SK-N-SH (cell line): ENCODE results near the gene LILRA2.

Experiments used
- CHD2 ChIP-seq: fragments of 150-350 bp; IDR thresholded peaks from 2 replicates; pipeline ENCODE4 v1.6.1; 2018; ENCODE audit warnings: low read length; ENCODE audit not compliant: partially characterized antibody
- EP300 ChIP-seq, 2 experiments: IDR thresholded peaks; 2 replicates each; pipeline versions ENCODE4 v1.4.0 to v1.6.1; 2012; ENCODE audit warnings: borderline replicate concordance in 1 of 2, low read depth in 1 of 2, low read length in 1 of 2
- EZH2phosphoT487 ChIP-seq: fragments of 200-600 bp; sonication (generic); IDR thresholded peaks from 2 replicates; pipeline ENCODE4 v1.6.1; 2017; ENCODE audit warnings: low read depth, mixed run types, mild to moderate bottlenecking, antibody characterized with exemption, moderate library complexity, borderline replicate concordance
- FOXJ3 ChIP-seq: sonication (generic); formaldehyde crosslinking; IDR thresholded peaks from 2 replicates; pipeline ENCODE4 v1.5.1; 2020; ENCODE audit warnings: mild to moderate bottlenecking, missing genetic modification reagents
- GABPA ChIP-seq: IDR thresholded peaks from 2 replicates; pipeline ENCODE4 v1.4.0; 2012; ENCODE audit warnings: low read depth, mild to moderate bottlenecking
- JUND ChIP-seq: IDR thresholded peaks from 2 replicates; pipeline ENCODE4 v1.4.0; 2012
- NRF1 ChIP-seq: IDR thresholded peaks from 2 replicates; pipeline ENCODE4 v1.6.1; 2012; ENCODE audit warnings: low read depth, mild to moderate bottlenecking, low read length
- POLR2AphosphoS5 ChIP-seq: IDR thresholded peaks from 2 replicates; pipeline ENCODE4 v1.6.1; 2012; ENCODE audit warnings: low read depth, low read length
- RAD21 ChIP-seq: IDR thresholded peaks from 2 replicates; pipeline ENCODE4 v1.6.1; 2012; ENCODE audit warnings: mild to moderate bottlenecking, low read length
- SIN3A ChIP-seq: IDR thresholded peaks from 2 replicates; pipeline ENCODE4 v1.6.1; 2012; ENCODE audit warnings: low read depth, mild to moderate bottlenecking, low read length, moderate library complexity, borderline replicate concordance
- SMC3 ChIP-seq: IDR thresholded peaks from 2 replicates; pipeline ENCODE4 v1.6.1; 2012; ENCODE audit warnings: low read depth, low read length, improper control_type of control experiment
- TF ChIP-seq, protein P1 (sequence below): fragments of 200-600 bp; sonication (generic); IDR thresholded peaks from 2 replicates; pipeline ENCODE4 v1.6.1; 2017; ENCODE audit warnings: antibody characterized with exemption, mild to moderate bottlenecking, moderate library complexity
- TF ChIP-seq, protein P2 (sequence below): IDR thresholded peaks from 2 replicates; pipeline ENCODE4 v1.4.0; 2012; ENCODE audit warnings: low read depth, borderline replicate concordance
- TF ChIP-seq, protein P3 (sequence below): IDR thresholded peaks from 2 replicates; pipeline ENCODE4 v1.4.0; 2012; ENCODE audit warnings: low read depth, borderline replicate concordance

DNA sequence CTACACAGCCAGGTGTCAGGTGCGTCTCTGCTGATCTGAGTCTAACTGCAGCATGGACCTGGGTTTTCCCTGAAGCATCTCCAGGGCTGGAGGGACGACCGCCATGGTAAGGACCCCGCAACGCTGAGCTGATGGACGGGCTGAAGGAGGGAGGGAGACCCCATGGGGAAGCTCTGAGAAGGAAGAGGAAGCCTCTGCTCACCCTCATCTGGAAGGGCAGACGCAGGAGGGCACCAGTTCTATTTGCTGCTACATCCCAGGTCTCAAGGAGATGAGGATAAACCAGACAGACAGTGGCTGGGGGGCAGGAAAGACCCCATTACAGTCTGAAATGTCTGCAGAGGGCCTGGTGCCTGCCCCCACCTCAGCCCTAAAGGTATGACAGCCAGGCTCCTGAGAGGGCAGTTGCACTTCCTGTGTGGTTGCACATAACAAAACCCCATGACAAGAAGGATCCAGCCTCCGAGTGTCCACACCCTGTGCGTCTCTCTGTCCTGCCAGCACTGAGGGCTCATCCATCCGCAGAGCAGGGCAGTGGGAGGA lies at the start of gene LILRA2:
- TF ChIP-seq EP300 (IDR thresholded peaks at IDR 0.05; ENCODE audit: borderline replicate concordance in 1 of 2, low read depth in 1 of 2, low read length in 1 of 2) (no peak), EZH2phosphoT487 (no peak), JUND (no peak), CHD2 (no peak), RAD21 (no peak), POLR2AphosphoS5 (no peak), SIN3A (no peak), GABPA (no peak), FOXJ3 (CRISPR knock-in tag) (no peak), NRF1 (no peak), SMC3 (no peak)
- TF ChIP-seq, protein P1, sequence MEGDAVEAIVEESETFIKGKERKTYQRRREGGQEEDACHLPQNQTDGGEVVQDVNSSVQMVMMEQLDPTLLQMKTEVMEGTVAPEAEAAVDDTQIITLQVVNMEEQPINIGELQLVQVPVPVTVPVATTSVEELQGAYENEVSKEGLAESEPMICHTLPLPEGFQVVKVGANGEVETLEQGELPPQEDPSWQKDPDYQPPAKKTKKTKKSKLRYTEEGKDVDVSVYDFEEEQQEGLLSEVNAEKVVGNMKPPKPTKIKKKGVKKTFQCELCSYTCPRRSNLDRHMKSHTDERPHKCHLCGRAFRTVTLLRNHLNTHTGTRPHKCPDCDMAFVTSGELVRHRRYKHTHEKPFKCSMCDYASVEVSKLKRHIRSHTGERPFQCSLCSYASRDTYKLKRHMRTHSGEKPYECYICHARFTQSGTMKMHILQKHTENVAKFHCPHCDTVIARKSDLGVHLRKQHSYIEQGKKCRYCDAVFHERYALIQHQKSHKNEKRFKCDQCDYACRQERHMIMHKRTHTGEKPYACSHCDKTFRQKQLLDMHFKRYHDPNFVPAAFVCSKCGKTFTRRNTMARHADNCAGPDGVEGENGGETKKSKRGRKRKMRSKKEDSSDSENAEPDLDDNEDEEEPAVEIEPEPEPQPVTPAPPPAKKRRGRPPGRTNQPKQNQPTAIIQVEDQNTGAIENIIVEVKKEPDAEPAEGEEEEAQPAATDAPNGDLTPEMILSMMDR: no peak
- TF ChIP-seq, protein P2, sequence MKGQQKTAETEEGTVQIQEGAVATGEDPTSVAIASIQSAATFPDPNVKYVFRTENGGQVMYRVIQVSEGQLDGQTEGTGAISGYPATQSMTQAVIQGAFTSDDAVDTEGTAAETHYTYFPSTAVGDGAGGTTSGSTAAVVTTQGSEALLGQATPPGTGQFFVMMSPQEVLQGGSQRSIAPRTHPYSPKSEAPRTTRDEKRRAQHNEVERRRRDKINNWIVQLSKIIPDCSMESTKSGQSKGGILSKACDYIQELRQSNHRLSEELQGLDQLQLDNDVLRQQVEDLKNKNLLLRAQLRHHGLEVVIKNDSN: no peak
- TF ChIP-seq, protein P3, sequence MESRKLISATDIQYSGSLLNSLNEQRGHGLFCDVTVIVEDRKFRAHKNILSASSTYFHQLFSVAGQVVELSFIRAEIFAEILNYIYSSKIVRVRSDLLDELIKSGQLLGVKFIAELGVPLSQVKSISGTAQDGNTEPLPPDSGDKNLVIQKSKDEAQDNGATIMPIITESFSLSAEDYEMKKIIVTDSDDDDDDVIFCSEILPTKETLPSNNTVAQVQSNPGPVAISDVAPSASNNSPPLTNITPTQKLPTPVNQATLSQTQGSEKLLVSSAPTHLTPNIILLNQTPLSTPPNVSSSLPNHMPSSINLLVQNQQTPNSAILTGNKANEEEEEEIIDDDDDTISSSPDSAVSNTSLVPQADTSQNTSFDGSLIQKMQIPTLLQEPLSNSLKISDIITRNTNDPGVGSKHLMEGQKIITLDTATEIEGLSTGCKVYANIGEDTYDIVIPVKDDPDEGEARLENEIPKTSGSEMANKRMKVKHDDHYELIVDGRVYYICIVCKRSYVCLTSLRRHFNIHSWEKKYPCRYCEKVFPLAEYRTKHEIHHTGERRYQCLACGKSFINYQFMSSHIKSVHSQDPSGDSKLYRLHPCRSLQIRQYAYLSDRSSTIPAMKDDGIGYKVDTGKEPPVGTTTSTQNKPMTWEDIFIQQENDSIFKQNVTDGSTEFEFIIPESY: no peak
